ENCODE data around the gene CADM2.

DNA sequence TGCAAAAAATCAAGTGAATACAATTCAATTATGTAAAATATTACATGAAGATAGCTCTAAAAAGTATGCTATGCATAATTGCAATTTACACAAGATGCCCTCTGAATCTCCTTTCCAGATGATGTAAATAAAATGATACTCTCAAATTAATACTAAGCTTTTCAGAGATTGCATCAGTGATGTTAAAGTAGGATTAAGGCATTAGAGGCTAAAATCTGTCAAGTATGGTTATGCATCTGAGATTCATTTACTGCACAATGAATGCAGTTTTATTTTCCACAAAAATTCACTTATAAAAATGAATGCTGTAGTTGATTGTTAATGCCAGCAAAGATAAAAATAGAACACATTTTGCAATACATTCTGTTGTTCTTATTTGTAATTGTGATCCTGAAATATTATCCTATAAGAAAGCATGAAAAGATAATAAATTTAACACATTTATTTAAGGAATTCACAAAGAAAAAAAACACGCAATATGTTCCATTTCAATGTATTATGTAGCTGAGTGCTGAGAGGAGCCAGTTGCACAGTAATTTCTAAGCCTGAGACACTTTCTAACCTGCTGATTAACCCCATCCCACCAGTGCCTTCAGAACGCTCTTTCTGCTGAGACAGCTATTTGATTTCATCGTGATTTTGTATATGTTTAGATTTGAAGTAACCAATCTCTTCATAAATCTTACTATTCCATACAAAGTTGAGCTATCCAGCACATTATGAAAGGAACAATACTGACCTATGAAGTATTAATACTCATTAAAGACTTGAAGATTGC is 224.4 kb downstream of the CADM2 start:
- no peak for TF ChIP-seq EZH2phosphoT487 (IDR thresholded peaks at IDR 0.05; ENCODE audit: borderline replicate concordance, low read length)
- TF ChIP-seq, protein P1, sequence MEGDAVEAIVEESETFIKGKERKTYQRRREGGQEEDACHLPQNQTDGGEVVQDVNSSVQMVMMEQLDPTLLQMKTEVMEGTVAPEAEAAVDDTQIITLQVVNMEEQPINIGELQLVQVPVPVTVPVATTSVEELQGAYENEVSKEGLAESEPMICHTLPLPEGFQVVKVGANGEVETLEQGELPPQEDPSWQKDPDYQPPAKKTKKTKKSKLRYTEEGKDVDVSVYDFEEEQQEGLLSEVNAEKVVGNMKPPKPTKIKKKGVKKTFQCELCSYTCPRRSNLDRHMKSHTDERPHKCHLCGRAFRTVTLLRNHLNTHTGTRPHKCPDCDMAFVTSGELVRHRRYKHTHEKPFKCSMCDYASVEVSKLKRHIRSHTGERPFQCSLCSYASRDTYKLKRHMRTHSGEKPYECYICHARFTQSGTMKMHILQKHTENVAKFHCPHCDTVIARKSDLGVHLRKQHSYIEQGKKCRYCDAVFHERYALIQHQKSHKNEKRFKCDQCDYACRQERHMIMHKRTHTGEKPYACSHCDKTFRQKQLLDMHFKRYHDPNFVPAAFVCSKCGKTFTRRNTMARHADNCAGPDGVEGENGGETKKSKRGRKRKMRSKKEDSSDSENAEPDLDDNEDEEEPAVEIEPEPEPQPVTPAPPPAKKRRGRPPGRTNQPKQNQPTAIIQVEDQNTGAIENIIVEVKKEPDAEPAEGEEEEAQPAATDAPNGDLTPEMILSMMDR (IDR thresholded peaks at IDR 0.05; ENCODE audit: low read depth, low read length, poor library complexity, severe bottlenecking): no peak

Data from DOHH2 (cell line).